Endothelial cell (in vitro differentiated cells): ENCODE results near the gene MBTPS1. TPM values are rescaled to one million over a fixed set of nuclear protein-coding genes. Genes with fewer than 3 reads are reported as not detected.
A peak's percentile ranks its signal among the peaks of the same experiment; 100 is the strongest.

Experiments used
- DNase-seq: peaks from one replicate; pipeline ENCODE4 v3.0.0; 2021; ENCODE audit warnings: low spot score
- H3K27ac Mint-ChIP-seq: one replicate; pipeline ENCODE4 v1.8.0; 2021; ENCODE audit warnings: mixed read lengths, inconsistent platforms; ENCODE audit not compliant: unreplicated experiment
- H3K27me3 Mint-ChIP-seq: one replicate; pipeline ENCODE4 v1.8.0; 2021; ENCODE audit warnings: mild to moderate bottlenecking, moderate library complexity, mixed read lengths, inconsistent platforms; ENCODE audit not compliant: unreplicated experiment
- H3K36me3 Mint-ChIP-seq: one replicate; pipeline ENCODE4 v1.8.0; 2021; ENCODE audit warnings: mild to moderate bottlenecking, low read depth, mixed read lengths, inconsistent platforms; ENCODE audit not compliant: unreplicated experiment
- H3K4me1 Mint-ChIP-seq: one replicate; pipeline ENCODE4 v1.8.0; 2021; ENCODE audit warnings: mild to moderate bottlenecking, mixed read lengths, inconsistent platforms; ENCODE audit not compliant: unreplicated experiment
- H3K4me3 Mint-ChIP-seq: one replicate; pipeline ENCODE4 v1.8.0; 2021; ENCODE audit warnings: mild to moderate bottlenecking, mixed read lengths, inconsistent platforms; ENCODE audit not compliant: unreplicated experiment
- H3K9me3 Mint-ChIP-seq: one replicate; pipeline ENCODE4 v1.8.0; 2021; ENCODE audit warnings: mixed read lengths, inconsistent platforms; ENCODE audit not compliant: unreplicated experiment
- total RNA-seq: library from RNA; stranded (reverse); fragmentation: NEBNext Ultra II Directional; extraction: Animal tissue kit (Norgen Biotek cat#: 25700); gene quantifications from one replicate; pipeline ENCODE4 v1.2.1, GENCODE V29; 2021; ENCODE audit not compliant: unreplicated experiment
- TF ChIP-seq, protein P1 (sequence below): fragments of 200-600 bp; sonication (generic); IDR thresholded peaks from one replicate; pipeline ENCODE4 v1.5.0; 2021; ENCODE audit warnings: antibody characterized with exemption; ENCODE audit not compliant: unreplicated experiment

Gene MBTPS1
- total RNA-seq, 1 donor from 2014 or later: 79.7 TPM

DNA sequence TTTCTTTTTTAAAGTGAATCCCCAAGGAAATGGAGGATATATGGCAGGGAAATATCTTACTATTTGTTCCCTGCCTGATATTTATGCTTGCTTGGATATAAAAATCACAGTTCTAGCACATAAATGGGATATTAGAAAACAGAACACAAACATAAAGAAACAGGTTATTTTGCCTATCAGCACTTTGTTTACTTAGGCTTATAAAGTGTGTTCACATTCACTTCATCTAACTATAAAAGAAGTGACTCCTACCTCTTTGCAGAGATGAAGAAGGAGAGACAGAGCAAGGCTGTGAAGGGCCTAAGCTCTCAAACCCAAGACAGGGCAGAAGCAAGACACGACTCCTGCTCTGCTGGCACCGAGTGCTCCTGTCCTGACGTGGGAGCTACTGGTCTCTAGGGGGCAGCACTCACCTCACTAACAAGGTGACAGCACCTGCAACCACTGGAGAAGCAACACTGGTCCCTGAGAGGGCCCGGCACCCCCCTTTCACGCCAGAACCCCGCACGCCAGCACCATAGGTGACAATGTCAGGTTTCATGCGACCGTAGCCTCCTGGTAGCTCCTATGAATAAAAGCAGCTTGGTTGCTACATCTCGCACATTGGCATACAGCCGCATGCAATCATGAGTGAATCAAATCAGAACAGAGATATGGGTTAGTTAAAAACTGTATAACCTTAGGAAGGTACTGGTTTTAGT is 32.0 kb downstream of the MBTPS1 start:
- no peak overlapping the region for H3K27ac Mint-ChIP-seq
- peaks cover 4% of the 10 kb centered on the region for H3K27me3 Mint-ChIP-seq
- peak; percentile 63 for DNase-seq
- H3K36me3 Mint-ChIP-seq: peaks cover 32% of the 10 kb centered on the region
- H3K9me3 Mint-ChIP-seq: no peaks in the 10 kb centered on the region
- TF ChIP-seq, protein P1, sequence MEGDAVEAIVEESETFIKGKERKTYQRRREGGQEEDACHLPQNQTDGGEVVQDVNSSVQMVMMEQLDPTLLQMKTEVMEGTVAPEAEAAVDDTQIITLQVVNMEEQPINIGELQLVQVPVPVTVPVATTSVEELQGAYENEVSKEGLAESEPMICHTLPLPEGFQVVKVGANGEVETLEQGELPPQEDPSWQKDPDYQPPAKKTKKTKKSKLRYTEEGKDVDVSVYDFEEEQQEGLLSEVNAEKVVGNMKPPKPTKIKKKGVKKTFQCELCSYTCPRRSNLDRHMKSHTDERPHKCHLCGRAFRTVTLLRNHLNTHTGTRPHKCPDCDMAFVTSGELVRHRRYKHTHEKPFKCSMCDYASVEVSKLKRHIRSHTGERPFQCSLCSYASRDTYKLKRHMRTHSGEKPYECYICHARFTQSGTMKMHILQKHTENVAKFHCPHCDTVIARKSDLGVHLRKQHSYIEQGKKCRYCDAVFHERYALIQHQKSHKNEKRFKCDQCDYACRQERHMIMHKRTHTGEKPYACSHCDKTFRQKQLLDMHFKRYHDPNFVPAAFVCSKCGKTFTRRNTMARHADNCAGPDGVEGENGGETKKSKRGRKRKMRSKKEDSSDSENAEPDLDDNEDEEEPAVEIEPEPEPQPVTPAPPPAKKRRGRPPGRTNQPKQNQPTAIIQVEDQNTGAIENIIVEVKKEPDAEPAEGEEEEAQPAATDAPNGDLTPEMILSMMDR: peak; percentile 64
- no peak overlapping the region for H3K4me3 Mint-ChIP-seq
- H3K4me1 Mint-ChIP-seq: peaks cover 5% of the 10 kb centered on the region

DNA sequence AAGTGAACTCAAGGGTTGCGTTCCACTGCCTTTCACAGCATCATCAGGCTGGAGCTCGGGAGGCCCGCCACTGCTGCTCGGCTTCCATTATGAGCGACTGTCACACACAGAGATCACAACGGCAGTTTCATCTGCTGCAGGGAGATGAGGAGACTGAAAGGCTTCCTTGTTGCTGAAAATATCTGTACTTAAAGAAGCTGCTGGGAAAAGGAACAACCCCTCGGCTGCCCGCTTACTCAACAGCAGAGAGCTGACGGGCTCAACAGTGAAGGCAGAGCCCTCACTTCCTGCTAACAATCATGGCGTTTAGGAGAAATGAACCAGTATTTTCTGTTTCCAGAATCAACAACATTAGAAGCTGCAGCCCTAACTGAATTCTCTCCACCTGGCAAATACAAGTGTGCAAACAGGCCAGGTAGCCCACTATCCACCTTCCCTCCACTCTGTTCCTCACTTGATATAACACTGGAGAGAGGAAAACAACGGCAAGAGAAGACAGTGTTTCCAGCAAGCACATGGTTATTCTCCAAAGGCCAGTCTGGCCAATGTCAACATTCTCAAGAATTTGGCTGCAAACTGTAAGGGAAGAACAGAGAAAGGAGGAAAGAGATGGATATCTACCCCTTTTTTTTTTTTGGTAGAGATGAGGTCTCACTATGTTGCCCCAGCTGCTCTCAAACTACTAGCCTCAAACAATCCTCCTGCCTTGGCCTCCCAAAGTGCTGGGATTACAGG is 33.7 kb downstream of the MBTPS1 start:
- TF ChIP-seq, protein P1: no peak
- no peaks in the 10 kb centered on the region for H3K9me3 Mint-ChIP-seq

DNA sequence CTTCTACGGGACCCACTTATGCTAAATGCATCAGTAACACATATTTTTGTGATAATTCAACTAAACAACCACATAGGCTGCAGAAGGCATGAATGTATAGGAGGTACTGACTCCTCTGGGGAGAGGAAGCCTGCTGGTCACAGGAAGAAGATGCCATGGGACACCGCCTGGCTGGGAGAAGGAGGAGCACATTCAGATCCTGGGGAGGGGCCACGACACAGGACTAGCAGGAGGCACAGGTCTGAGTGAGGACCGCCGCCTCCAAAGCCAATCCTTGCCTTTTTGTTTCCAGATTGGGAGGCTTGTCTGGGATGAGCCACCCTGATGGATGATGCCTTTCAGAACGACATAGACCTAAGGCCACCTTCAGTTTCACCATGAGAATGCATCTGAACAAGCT is 34.6 kb downstream of the MBTPS1 start:
- no peak overlapping the region for H3K27ac Mint-ChIP-seq
- DNase-seq: no peak
- no peak overlapping the region for H3K4me3 Mint-ChIP-seq
- H3K27me3 Mint-ChIP-seq: peaks cover 2% of the 10 kb centered on the region
- peaks cover 35% of the 10 kb centered on the region for H3K36me3 Mint-ChIP-seq
- no peaks in the 10 kb centered on the region for H3K9me3 Mint-ChIP-seq
- TF ChIP-seq, protein P1: no peak
- peaks cover 6% of the 10 kb centered on the region for H3K4me1 Mint-ChIP-seq

More for the DNA sequence above, 33.7 kb downstream of the MBTPS1 start:
- Mint-ChIP-seq H3K4me3 (no peak overlapping the region), H3K27me3 (peaks cover 2% of the 10 kb centered on the region), H3K27ac (no peak overlapping the region), H3K36me3 (peaks cover 33% of the 10 kb centered on the region), H3K4me1 (peaks cover 6% of the 10 kb centered on the region)
- DNase-seq: no peak

DNA sequence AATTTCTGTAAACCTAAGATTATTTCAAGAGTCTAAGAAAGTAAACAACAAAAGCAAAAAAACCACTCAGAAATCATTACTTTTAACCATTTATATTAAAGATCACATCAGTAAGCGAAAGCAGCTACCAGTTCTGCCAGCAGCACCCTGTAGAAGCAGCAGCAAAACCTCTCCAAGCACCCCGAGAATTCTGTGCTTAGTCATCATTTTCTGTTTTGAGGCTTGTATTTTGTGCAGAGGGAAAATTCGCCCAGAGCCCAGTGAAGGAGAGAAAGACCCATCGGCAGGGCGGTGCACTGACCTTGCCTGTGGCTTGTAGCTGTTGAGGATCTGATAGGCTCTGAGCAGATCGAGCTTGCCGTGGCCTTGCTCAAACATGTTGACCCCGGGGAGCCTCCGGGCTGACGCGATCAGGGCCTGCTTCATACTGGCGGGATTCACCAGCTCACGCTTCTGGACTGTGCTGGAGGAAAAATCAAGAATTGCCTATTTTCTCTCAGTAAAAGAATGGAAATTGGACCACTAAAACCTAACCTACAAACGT is 35.2 kb downstream of the MBTPS1 start:
- DNase-seq: no peak
- H3K27me3 Mint-ChIP-seq: peaks cover 2% of the 10 kb centered on the region
- no peaks in the 10 kb centered on the region for H3K9me3 Mint-ChIP-seq
- TF ChIP-seq, protein P1: no peak
- peaks cover 35% of the 10 kb centered on the region for H3K36me3 Mint-ChIP-seq
- peaks cover 6% of the 10 kb centered on the region for H3K4me1 Mint-ChIP-seq
- H3K4me3 Mint-ChIP-seq: no peak overlapping the region
- no peak overlapping the region for H3K27ac Mint-ChIP-seq

DNA sequence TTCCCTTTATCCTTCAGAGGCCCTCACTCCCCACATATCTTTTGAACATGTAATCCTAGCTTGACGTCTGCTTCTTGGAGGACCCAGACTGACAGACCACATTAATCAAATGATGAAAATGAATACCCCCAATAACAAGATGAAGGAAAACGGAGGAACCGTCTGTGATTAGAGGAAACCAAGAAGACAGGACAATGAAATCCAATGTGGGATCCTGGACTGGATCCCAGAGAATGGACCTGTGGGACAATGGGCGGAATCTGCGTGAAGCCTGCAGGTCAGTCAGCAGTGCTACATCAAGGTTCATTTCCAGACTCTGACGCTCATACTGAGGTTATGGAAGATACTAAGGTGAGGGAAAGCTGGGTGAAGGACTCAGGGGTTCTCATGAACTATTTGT is 35.9 kb downstream of the MBTPS1 start:
- Mint-ChIP-seq H3K27me3 (peaks cover 2% of the 10 kb centered on the region), H3K36me3 (peaks cover 30% of the 10 kb centered on the region), H3K9me3 (no peaks in the 10 kb centered on the region), H3K4me3 (no peak overlapping the region), H3K4me1 (peaks cover 6% of the 10 kb centered on the region), H3K27ac (peak overlapping the region; percentile 34)
- TF ChIP-seq, protein P1: no peak
- DNase-seq: no peak
